Progenitor cell of endocrine pancreas (in vitro differentiated cells): ENCODE data around the gene FOXD3. TPM values are rescaled to one million over a fixed set of nuclear protein-coding genes. Genes with fewer than 3 reads are reported as not detected.

ENCODE experiments used
- DNase-seq: peaks from one replicate; pipeline ENCODE4 v3.0.0; 2021; ENCODE audit warnings: low spot score; ENCODE audit not compliant: unreplicated experiment
- H3K27ac Mint-ChIP-seq: 2 replicates; pipeline ENCODE4 v1.8.0; 2021; ENCODE audit warnings: mild to moderate bottlenecking, moderate library complexity, mixed read lengths
- H3K27me3 Mint-ChIP-seq: 2 replicates; pipeline ENCODE4 v1.8.0; 2021; ENCODE audit warnings: mixed read lengths
- H3K36me3 Mint-ChIP-seq: 2 replicates; pipeline ENCODE4 v1.8.0; 2022; ENCODE audit warnings: mixed read lengths; ENCODE audit not compliant: insufficient read depth
- H3K4me1 Mint-ChIP-seq: 2 replicates; pipeline ENCODE4 v1.8.0; 2021; ENCODE audit warnings: low read depth, mixed read lengths
- H3K4me3 Mint-ChIP-seq: 2 replicates; pipeline ENCODE4 v1.8.0; 2021; ENCODE audit warnings: low read depth, mild to moderate bottlenecking, moderate library complexity, mixed read lengths
- H3K9me3 Mint-ChIP-seq: 2 replicates; pipeline ENCODE4 v1.8.0; 2021; ENCODE audit warnings: low read depth, mixed read lengths
- total RNA-seq: library from RNA; stranded (reverse); gene quantifications from 2 replicates; pipeline ENCODE4 v1.2.1, GENCODE V29; 2021
- TF ChIP-seq, protein P1 (sequence below): fragments of 200-600 bp; sonication (generic); IDR thresholded peaks from one replicate; pipeline ENCODE4 v1.5.0; 2021; ENCODE audit warnings: antibody characterized with exemption, mild to moderate bottlenecking; ENCODE audit not compliant: unreplicated experiment

The FOXD3 gene
- total RNA-seq, 1 donor from 2014 or later, result not detected

- Mint-ChIP-seq H3K27me3 (peaks cover 86% of the 10 kb centered on the region), H3K36me3 (no peaks in the 10 kb centered on the region), H3K27ac (no peak overlapping the region), H3K9me3 (no peaks in the 10 kb centered on the region), H3K4me1 (peaks cover 2% of the 10 kb centered on the region), H3K4me3 (no peak overlapping the region)
- TF ChIP-seq, protein P1, sequence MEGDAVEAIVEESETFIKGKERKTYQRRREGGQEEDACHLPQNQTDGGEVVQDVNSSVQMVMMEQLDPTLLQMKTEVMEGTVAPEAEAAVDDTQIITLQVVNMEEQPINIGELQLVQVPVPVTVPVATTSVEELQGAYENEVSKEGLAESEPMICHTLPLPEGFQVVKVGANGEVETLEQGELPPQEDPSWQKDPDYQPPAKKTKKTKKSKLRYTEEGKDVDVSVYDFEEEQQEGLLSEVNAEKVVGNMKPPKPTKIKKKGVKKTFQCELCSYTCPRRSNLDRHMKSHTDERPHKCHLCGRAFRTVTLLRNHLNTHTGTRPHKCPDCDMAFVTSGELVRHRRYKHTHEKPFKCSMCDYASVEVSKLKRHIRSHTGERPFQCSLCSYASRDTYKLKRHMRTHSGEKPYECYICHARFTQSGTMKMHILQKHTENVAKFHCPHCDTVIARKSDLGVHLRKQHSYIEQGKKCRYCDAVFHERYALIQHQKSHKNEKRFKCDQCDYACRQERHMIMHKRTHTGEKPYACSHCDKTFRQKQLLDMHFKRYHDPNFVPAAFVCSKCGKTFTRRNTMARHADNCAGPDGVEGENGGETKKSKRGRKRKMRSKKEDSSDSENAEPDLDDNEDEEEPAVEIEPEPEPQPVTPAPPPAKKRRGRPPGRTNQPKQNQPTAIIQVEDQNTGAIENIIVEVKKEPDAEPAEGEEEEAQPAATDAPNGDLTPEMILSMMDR, result no peak
- no peak for DNase-seq
Observed at GRCh38 chr1:63328781-63329180, 6.4 kb downstream of the FOXD3 start.

- Mint-ChIP-seq H3K9me3 (no peaks in the 10 kb centered on the region), H3K27me3 (peaks cover 90% of the 10 kb centered on the region), H3K36me3 (no peaks in the 10 kb centered on the region), H3K4me3 (no peak overlapping the region), H3K4me1 (no peaks in the 10 kb centered on the region), H3K27ac (no peak overlapping the region)
- TF ChIP-seq, protein P1, result no peak
- DNase-seq, result no peak
Observed at GRCh38 chr1:63329621-63330330, 7.4 kb downstream of the FOXD3 start.

- TF ChIP-seq, protein P1, result no peak
- H3K27me3 Mint-ChIP-seq, result peaks cover 92% of the 10 kb centered on the region
- peak overlapping the region; percentile 16 for H3K4me3 Mint-ChIP-seq
- H3K36me3 Mint-ChIP-seq, result no peaks in the 10 kb centered on the region
- no peaks in the 10 kb centered on the region for H3K4me1 Mint-ChIP-seq
- DNase-seq, result no peak
- no peaks in the 10 kb centered on the region for H3K9me3 Mint-ChIP-seq
- H3K27ac Mint-ChIP-seq, result no peak overlapping the region
Observed at GRCh38 chr1:63330331-63330916, 8.1 kb downstream of the FOXD3 start.

- TF ChIP-seq, protein P1, result no peak
- Mint-ChIP-seq H3K27me3 (peaks cover 9% of the 10 kb centered on the region), H3K9me3 (no peaks in the 10 kb centered on the region), H3K4me3 (no peak overlapping the region), H3K27ac (no peak overlapping the region), H3K36me3 (no peaks in the 10 kb centered on the region), H3K4me1 (no peaks in the 10 kb centered on the region)
- DNase-seq, result no peak
Observed at GRCh38 chr1:63342402-63342801, 20.0 kb downstream of the FOXD3 start.

- no peak for DNase-seq
- H3K27ac Mint-ChIP-seq, result no peak overlapping the region
- peaks cover 12% of the 10 kb centered on the region for H3K27me3 Mint-ChIP-seq
- no peaks in the 10 kb centered on the region for H3K4me1 Mint-ChIP-seq
- no peak overlapping the region for H3K4me3 Mint-ChIP-seq
- no peaks in the 10 kb centered on the region for H3K36me3 Mint-ChIP-seq
- TF ChIP-seq, protein P1, result no peak
- H3K9me3 Mint-ChIP-seq, result no peaks in the 10 kb centered on the region
Observed at GRCh38 chr1:63343922-63344321, 21.6 kb downstream of the FOXD3 start.
